Hindlimb muscle (tissue), 1 donor: ENCODE data around the gene PLPP1. TPM values are rescaled to one million over a fixed set of nuclear protein-coding genes. Genes with fewer than 3 reads are reported as not detected.
A peak's percentile ranks its signal among the peaks of the same experiment; 100 is the strongest.

Experiments used
- DNase-seq: peaks from one replicate; pipeline ENCODE4 v3.0.0-alpha.2; 2013
- polyA plus RNA-seq: library from polyadenylated mRNA; unstranded; fragments of 120-200 nt; gene quantifications from one replicate; pipeline ENCODE4 v1.2.1, GENCODE V29; 2013; ENCODE audit not compliant: insufficient read length

The PLPP1 gene
- polyA plus RNA-seq, 1 donor = 62.9 TPM

- DNase-seq = no peak
Measured at GRCh38 chr5:55445791-55446190, 89.0 kb downstream of the PLPP1 start.

- no peak for DNase-seq
Measured at GRCh38 chr5:55441954-55442353, 92.8 kb downstream of the PLPP1 start.

- DNase-seq = no peak
Measured at GRCh38 chr5:55441107-55441771, 93.5 kb downstream of the PLPP1 start.

GRCh38 chr5:55440188-55440646 lies 94.5 kb downstream of the PLPP1 start:
- peak; percentile 38 for DNase-seq

- DNase-seq = peak; percentile 56
Measured at GRCh38 chr5:55438998-55439397, 95.8 kb downstream of the PLPP1 start.

- no peak for DNase-seq
Measured at GRCh38 chr5:55437859-55438206, 96.9 kb downstream of the PLPP1 start.

GRCh38 chr5:55437452-55437851 lies 97.3 kb downstream of the PLPP1 start:
- DNase-seq = no peak

GRCh38 chr5:55432549-55432948 lies 102.2 kb downstream of the PLPP1 start:
- DNase-seq = no peak

- DNase-seq = no peak
Measured at GRCh38 chr5:55429613-55430253, 105.0 kb downstream of the PLPP1 start.

- DNase-seq = no peak
Measured at GRCh38 chr5:55429221-55429612, 105.5 kb downstream of the PLPP1 start.

- no peak for DNase-seq
Measured at GRCh38 chr5:55427157-55427556, 107.6 kb downstream of the PLPP1 start.

GRCh38 chr5:55426455-55426854 lies 108.3 kb downstream of the PLPP1 start:
- DNase-seq = no peak

GRCh38 chr5:55421074-55421529 lies 113.7 kb downstream of the PLPP1 start:
- no peak for DNase-seq

GRCh38 chr5:55418994-55419968 lies 115.5 kb downstream of the PLPP1 start:
- DNase-seq = no peak

- no peak for DNase-seq
Measured at GRCh38 chr5:55416306-55416705, 118.5 kb downstream of the PLPP1 start.

- no peak for DNase-seq
Measured at GRCh38 chr5:55415071-55415470, 119.7 kb downstream of the PLPP1 start.

GRCh38 chr5:55413644-55414043 lies 121.1 kb downstream of the PLPP1 start:
- no peak for DNase-seq

GRCh38 chr5:55411876-55412275 lies 122.9 kb downstream of the PLPP1 start:
- no peak for DNase-seq

- no peak for DNase-seq
Measured at GRCh38 chr5:55410845-55411244, 123.9 kb downstream of the PLPP1 start.

- no peak for DNase-seq
Measured at GRCh38 chr5:55409775-55410174, 125.0 kb downstream of the PLPP1 start.

- DNase-seq = no peak
Measured at GRCh38 chr5:55407984-55408383, 126.8 kb downstream of the PLPP1 start.

GRCh38 chr5:55407059-55407684 lies 127.6 kb downstream of the PLPP1 start:
- peak; percentile 38 for DNase-seq

- DNase-seq = no peak
Measured at GRCh38 chr5:55406292-55406691, 128.5 kb downstream of the PLPP1 start.
